ENCODE results near the gene SSX4B.
"Not testable (repeated sequence)": the region's sequence is repeated elsewhere in the genome, so short reads cannot be mapped to it uniquely, and the experiment has no call there.

The SSX4B gene, protein sequence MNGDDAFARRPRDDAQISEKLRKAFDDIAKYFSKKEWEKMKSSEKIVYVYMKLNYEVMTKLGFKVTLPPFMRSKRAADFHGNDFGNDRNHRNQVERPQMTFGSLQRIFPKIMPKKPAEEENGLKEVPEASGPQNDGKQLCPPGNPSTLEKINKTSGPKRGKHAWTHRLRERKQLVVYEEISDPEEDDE

GRCh38 chrX:48411860-48412259, at the start of gene SSX4B:
Gene SSX4B, minus strand, starts transcription at chrX:48411960. Its CDS starts 588 bp downstream, at chrX:48411372.
- DNase-seq (ENCODE audit: low read depth, low spot score), result not testable (repeated sequence)

GRCh38 chrX:48460606-48461005, 48.8 kb upstream of the SSX4B start:
- DNase-seq (ENCODE audit: low read depth, low spot score), result no peak

DNA sequence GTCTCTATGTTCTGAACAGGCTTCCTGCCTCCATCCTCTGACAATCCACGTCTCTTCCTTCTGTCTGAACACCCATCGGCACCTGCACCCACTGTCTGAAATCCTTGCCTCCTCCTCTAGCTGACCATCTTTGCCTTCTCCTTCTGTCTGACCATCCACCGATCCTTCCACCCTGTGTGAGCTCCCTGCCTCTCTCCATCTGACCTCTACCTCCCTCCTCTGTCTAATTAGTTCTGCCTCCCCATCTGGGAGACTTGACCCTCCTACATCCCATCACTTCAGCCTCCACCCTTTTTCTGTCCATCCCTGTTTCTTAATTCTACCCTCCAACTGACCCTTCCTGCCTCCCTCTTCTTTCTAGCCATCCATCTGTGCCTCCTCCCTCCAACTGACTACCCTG, 48.3 kb upstream of the SSX4B start:
- no peak for DNase-seq (ENCODE audit: low read depth, low spot score)

DNA sequence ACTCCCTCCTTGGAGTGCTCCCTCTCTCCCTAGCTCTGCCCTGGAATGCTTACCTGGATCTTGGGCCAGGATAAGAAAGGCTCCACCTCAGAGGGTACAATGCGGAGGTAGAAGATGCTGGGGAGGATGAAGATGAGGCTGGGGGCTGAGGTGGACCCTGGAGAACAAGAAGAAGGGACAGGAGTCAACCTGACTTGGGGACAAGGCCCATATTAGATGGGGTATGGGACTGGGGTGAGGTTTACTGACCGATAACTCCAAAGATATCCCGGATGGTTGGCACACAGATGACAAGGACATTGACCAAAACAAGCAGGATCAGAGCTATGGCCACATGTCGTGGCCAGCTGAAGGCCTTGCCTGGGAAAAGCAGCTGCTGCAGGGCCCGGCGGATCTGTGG, 47.7 kb upstream of the SSX4B start:
- DNase-seq (ENCODE audit: low read depth, low spot score), result no peak

DNA sequence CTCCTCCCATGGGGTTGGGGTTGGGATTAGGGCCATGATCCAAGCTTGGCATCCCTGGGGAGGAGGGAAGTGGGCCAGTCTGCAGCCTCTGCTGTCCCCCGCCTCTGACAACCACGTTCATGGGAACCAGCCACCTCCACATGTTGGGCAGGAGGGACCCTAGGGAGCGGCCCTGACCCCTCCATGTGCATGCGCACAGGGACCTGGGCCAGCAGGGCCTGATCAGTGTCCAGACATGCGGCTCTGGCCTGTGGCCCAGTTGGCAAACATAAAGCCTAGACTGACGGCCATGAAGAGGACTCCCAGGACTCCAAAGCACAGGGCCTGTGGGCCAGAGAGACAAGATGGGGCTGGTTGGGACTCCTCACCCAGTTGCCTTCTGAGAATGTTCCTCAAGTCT, 47.0 kb upstream of the SSX4B start:
- DNase-seq (ENCODE audit: low read depth, low spot score), result no peak

DNA sequence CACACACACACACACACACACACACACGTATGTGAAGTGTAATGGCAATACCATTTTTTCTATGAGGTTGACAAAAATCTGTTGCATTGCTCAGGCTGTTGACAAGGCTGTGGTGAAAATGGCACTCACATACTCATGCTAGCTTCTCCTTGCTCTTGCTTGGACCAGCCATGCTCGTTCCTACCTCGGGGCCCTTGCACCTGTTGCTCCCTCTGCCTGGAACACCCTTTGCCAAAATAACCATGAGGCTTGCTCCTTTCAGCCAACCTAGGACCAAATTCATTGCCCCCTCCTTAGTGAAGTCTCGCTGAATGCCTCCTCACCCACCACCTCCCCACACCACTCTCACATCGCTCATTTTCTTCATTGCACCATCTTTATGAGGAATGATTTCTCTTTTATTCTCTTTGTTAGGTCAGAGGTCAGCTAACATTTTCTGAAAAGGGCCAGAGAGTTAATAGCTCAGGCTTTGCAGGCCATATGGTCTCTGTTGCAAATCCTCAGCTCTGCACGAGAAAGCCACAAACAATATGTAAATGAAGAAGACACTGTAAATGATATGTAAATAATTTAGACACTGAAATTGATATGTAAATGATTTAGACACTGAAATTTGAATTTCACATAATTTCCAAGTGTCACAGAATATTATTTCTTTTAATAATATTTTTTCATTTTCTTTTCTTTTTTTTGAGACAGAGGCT, 45.0 kb upstream of the SSX4B start:
- DNase-seq (ENCODE audit: low read depth, low spot score), result no peak

- DNase-seq (ENCODE audit: low read depth, low spot score), result no peak
These were observed 39.9 kb upstream of the SSX4B start for GRCh38 chrX:48451708-48452107.

GRCh38 chrX:48450076-48450475, 38.3 kb upstream of the SSX4B start:
- DNase-seq (ENCODE audit: low read depth, low spot score), result no peak

DNA sequence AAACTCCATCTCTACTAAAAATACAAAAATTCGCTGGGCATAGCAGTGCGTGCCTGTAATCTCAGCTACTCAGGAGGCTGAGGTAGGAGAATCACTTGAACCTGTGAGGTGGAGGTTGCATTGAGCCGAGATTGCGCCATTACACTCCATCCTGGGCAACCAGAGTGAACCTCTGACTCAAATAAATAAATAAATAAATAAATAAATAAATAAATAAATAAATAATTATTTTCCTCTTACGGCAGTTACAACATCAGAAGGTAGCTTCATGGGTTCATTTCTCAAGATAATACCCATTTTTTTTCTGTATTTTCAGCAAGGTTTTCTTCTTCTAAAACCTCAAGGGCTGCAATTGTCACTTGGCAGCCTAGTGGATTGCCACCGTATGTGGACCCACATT, 35.4 kb upstream of the SSX4B start:
- DNase-seq (ENCODE audit: low read depth, low spot score), result not testable (repeated sequence)

- DNase-seq (ENCODE audit: low read depth, low spot score), result not testable (repeated sequence)
These were observed 22.0 kb upstream of the SSX4B start for GRCh38 chrX:48433713-48434112.

GRCh38 chrX:48430166-48430565, 18.4 kb upstream of the SSX4B start:
- DNase-seq (ENCODE audit: low read depth, low spot score), result not testable (repeated sequence)

GRCh38 chrX:48429606-48430005, 17.8 kb upstream of the SSX4B start:
- not testable (repeated sequence) for DNase-seq (ENCODE audit: low read depth, low spot score)

- DNase-seq (ENCODE audit: low read depth, low spot score), result not testable (repeated sequence)
These were observed 15.4 kb upstream of the SSX4B start for GRCh38 chrX:48427027-48427716.

DNA sequence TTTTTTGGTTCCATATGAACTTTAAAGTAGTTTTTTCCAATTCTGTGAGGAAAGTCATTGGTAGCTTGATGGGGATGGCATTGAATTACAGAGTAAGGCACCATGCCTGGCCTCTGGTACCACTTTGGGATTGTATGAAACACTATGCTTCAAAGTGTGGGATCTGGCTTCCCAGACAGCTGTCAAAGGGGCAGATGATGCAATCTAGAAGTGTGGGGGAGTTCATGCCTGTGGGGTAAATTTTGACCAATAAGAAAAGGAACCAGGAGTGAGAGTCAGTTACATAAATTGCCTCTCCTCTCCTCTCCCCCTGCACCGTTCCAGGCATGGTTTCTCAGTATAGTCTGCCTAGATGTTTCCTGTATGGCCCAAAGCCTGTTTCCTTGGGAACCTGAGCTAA, 13.9 kb downstream of the SSX4B start:
- DNase-seq (ENCODE audit: low read depth, low spot score), result not testable (repeated sequence)

- DNase-seq (ENCODE audit: low read depth, low spot score), result not testable (repeated sequence)
These were observed 14.8 kb downstream of the SSX4B start for GRCh38 chrX:48396931-48397330.

- DNase-seq (ENCODE audit: low read depth, low spot score), result not testable (repeated sequence)
These were observed 28.5 kb downstream of the SSX4B start, which contains the start of gene SSX4 for GRCh38 chrX:48383239-48383638. Gene SSX4, plus strand, starts transcription at chrX:48383539. Its CDS starts 515 bp downstream, at chrX:48384054.

- DNase-seq (ENCODE audit: low read depth, low spot score), result not testable (repeated sequence)
These were observed 41.4 kb downstream of the SSX4B start for GRCh38 chrX:48370408-48370807.

DNA sequence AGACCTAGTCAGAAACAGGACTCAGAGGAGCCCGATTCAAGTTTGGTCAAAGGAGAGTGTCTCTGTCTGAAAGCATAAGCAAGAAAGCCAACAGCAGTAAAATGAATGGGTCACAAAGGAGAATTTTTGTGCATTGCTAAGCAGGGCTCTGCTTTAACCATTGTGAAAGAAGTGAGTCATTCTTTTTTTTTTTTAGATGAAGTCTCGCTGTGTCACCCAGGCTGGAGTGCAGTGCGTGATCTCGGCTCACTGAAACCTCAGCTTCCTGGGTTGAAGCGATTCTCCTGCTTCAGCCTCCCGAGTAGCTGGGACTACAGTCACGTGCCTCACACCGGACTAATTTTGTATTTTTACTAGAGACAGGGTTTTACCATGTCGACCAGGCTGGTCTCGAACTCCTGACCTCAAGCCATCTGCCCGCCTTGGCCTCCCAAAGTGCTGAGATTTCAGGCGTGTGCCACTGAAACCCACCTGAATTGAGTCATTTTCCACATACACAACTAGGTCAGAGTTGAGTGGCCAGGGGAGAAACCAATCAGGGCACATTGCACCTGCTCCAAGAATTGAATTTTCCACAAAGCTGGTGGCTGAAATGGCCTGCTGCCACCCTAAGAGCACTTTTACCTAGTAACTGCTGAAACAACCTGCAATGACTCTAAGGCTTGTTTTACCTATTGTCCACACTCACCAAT, 43.9 kb downstream of the SSX4B start:
- DNase-seq (ENCODE audit: low read depth, low spot score), result not testable (repeated sequence)

- DNase-seq (ENCODE audit: low read depth, low spot score), result not testable (repeated sequence)
These were observed 52.5 kb downstream of the SSX4B start for GRCh38 chrX:48359281-48359680.

- no peak for DNase-seq (ENCODE audit: low read depth, low spot score)
These were observed 54.1 kb downstream of the SSX4B start for GRCh38 chrX:48357681-48358080.

DNA sequence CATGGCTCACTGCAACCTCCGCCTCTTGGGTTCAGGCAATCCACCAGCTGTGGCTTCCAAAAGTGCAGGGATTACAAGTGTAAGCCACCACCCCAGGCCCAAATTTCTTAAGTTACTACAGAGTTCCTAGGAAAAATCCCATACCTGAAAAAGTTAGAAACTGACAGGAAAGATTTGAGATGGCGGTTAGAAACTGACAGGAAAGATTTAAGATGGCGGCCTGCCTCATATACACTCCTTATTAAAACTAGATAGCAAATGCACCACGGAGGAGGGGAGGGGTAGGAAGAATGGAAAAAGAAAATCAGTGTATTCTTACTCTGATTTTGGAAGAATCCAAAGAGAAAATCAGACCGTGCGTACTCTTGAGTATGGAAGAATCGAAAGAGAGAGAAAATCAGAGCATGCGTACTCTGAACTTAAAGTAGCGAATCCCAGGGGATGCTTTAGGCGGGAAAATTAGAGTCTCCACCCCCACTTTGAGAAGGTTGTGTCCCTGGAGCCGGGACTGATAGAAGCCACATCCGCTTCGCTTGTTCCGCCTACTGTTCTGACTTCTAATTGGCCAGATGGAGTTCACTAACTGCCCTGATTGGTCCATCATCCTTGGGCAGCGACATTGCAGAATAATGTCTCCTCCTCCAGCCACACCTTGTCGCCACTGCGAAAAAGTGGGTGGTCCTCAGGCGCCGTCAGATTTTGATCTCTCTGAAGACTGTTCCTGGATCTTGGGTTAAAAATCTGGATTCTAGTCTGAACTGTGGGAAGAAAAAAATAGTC, 55.3 kb downstream of the SSX4B start, which contains the start of gene SSX3:
TSS of gene SSX3 (minus strand) at position 389 of the 780 bp plus-strand sequence. CDS start 1,454 bp downstream, outside the sequence.
- DNase-seq (ENCODE audit: low read depth, low spot score), result not testable (repeated sequence)
